SK-N-SH (cell line): ENCODE data around the gene EPB41L1. TPM values are rescaled to one million over a fixed set of nuclear protein-coding genes. Genes with fewer than 3 reads are reported as not detected.

Source experiments
- CTCF ChIA-PET: fragments of 300-600, 350-600 bp; formaldehyde crosslinking; extraction: SDS; loops from one replicate; lab custom pipeline; 2021; lab: Yijun Ruan, JAX
- POLR2A ChIA-PET: fragments of 350-600 bp; sonication (Branson Sonifier 250); formaldehyde crosslinking; extraction: SDS; loops from one replicate; lab custom pipeline; 2020; ENCODE audit warnings: antibody characterized with exemption, inconsistent platforms; lab: Yijun Ruan, JAX
- DNase-seq: peaks from one replicate; pipeline ENCODE4 v3.0.0; 2012
- H2AFZ ChIP-seq: fragments of 200-600 bp; sonication (generic); 2 replicates; pipeline ENCODE4 v1.8.1; 2016; ENCODE audit warnings: antibody characterized with exemption, mild to moderate bottlenecking, low read depth
- H3F3A ChIP-seq: fragments of 200-600 bp; sonication (generic); replicated peaks from 2 replicates; pipeline ENCODE3; 2016; ENCODE audit warnings: antibody characterized with exemption, mild to moderate bottlenecking; ENCODE audit not compliant: insufficient read depth
- H3K27ac ChIP-seq, 2 experiments: fragments of 200-500 bp in 1 of 2; fragments of 200-600 bp in 1 of 2; sonication (Bioruptor generic) in 1 of 2; sonication (generic), shearing (Covaris generic) in 1 of 2; 2 replicates each; pipeline versions ENCODE4 v1.5.1 to v1.6.1; 2014 to 2016; ENCODE audit warnings: low read depth in 2 of 2, inconsistent platforms in 1 of 2, low read length in 1 of 2, mild to moderate bottlenecking in 1 of 2, mixed read lengths in 1 of 2
- H3K27me3 ChIP-seq: fragments of 200-600 bp; sonication (generic), shearing (Covaris generic); 2 replicates; pipeline ENCODE4 v1.6.1; 2016; ENCODE audit warnings: mixed run types; ENCODE audit not compliant: insufficient read depth
- H3K36me3 ChIP-seq, 2 experiments: fragments of 200-500 bp in 1 of 2; fragments of 200-600 bp in 1 of 2; sonication (Bioruptor generic) in 1 of 2; sonication (generic) in 1 of 2; replicated peaks in 1 of 2; 2 replicates each; pipeline versions ENCODE3 to v1.5.1; 2014 to 2016; ENCODE audit warnings: low read length in 1 of 2, mild to moderate bottlenecking in 1 of 2; ENCODE audit not compliant: insufficient read depth in 2 of 2, control insufficient read depth in 1 of 2
- H3K4me1 ChIP-seq, 2 experiments: fragments of 200-500 bp in 1 of 2; fragments of 200-600 bp in 1 of 2; sonication (Bioruptor generic) in 1 of 2; sonication (generic), shearing (Covaris generic) in 1 of 2; 2 replicates each; pipeline versions ENCODE4 v1.5.1 to v1.6.1; 2014 to 2016; ENCODE audit warnings: low read depth in 1 of 2, low read length in 1 of 2, mixed run types in 1 of 2; ENCODE audit not compliant: insufficient read depth in 2 of 2, control insufficient read depth in 1 of 2
- H3K4me2 ChIP-seq: fragments of 200-600 bp; sonication (generic), shearing (Covaris generic); 2 replicates; pipeline ENCODE4 v1.6.1; 2017; ENCODE audit warnings: mixed run types
- H3K4me3 ChIP-seq, 2 experiments: fragments of 200-500 bp in 1 of 2; fragments of 200-600 bp in 1 of 2; sonication (Bioruptor generic) in 1 of 2; sonication (generic), shearing (Covaris generic) in 1 of 2; 2 replicates each; pipeline versions ENCODE4 v1.5.1 to v1.8.1; 2014 to 2016; ENCODE audit warnings: low read depth in 2 of 2, inconsistent platforms in 1 of 2, low read length in 1 of 2, mild to moderate bottlenecking in 1 of 2, mixed read lengths in 1 of 2, moderate library complexity in 1 of 2
- H3K79me2 ChIP-seq: fragments of 200-600 bp; sonication (generic); 2 replicates; pipeline ENCODE4 v1.8.1; 2017; ENCODE audit warnings: mild to moderate bottlenecking; ENCODE audit not compliant: insufficient read depth
- H3K9ac ChIP-seq: fragments of 200-600 bp; sonication (generic); 2 replicates; pipeline ENCODE4 v1.6.1; 2017; ENCODE audit warnings: mixed run types
- H3K9me2 ChIP-seq: fragments of 200-600 bp; sonication (generic); 2 replicates; pipeline ENCODE4 v1.6.1; 2017; ENCODE audit warnings: mixed run types
- H3K9me3 ChIP-seq: fragments of 200-600 bp; sonication (generic); 2 replicates; pipeline ENCODE4 v1.6.1; 2017; ENCODE audit warnings: mixed run types, mild to moderate bottlenecking, moderate library complexity
- H4K20me1 ChIP-seq: fragments of 200-600 bp; sonication (generic); 2 replicates; pipeline ENCODE4 v1.6.1; 2017; ENCODE audit warnings: mild to moderate bottlenecking, mixed run types; ENCODE audit not compliant: insufficient read depth
- EP300 ChIP-seq, 2 experiments: IDR thresholded peaks; 2 replicates each; pipeline versions ENCODE4 v1.4.0 to v1.6.1; 2012; ENCODE audit warnings: borderline replicate concordance in 1 of 2, low read depth in 1 of 2, low read length in 1 of 2
- FOSL2 ChIP-seq: IDR thresholded peaks from 2 replicates; pipeline ENCODE4 v1.4.0; 2012; ENCODE audit warnings: low read depth, mild to moderate bottlenecking, moderate library complexity, borderline replicate concordance
- GATA2 ChIP-seq: sonication (generic); formaldehyde crosslinking; IDR thresholded peaks from 2 replicates; pipeline ENCODE4 v1.5.0; 2020; ENCODE audit warnings: mild to moderate bottlenecking, missing genetic modification reagents
- IRF3 ChIP-seq: fragments of 150-350 bp; IDR thresholded peaks from 2 replicates; pipeline ENCODE4 v1.6.1; 2016; ENCODE audit warnings: mild to moderate bottlenecking, low read depth, low read length
- MXI1 ChIP-seq: IDR thresholded peaks from 2 replicates; pipeline ENCODE4 v1.6.1; 2012; ENCODE audit warnings: mild to moderate bottlenecking, low read depth, low read length, improper control_type of control experiment
- NRF1 ChIP-seq: IDR thresholded peaks from 2 replicates; pipeline ENCODE4 v1.6.1; 2012; ENCODE audit warnings: low read depth, mild to moderate bottlenecking, low read length
- PBX3 ChIP-seq: IDR thresholded peaks from 2 replicates; pipeline ENCODE4; 2012
- RFX5 ChIP-seq: IDR thresholded peaks from 2 replicates; pipeline ENCODE4 v1.6.1; 2012; ENCODE audit warnings: mild to moderate bottlenecking, improper control_type of control experiment, low read length
- SIN3A ChIP-seq: IDR thresholded peaks from 2 replicates; pipeline ENCODE4 v1.6.1; 2012; ENCODE audit warnings: low read depth, mild to moderate bottlenecking, low read length, moderate library complexity, borderline replicate concordance
- SMC3 ChIP-seq: IDR thresholded peaks from 2 replicates; pipeline ENCODE4 v1.6.1; 2012; ENCODE audit warnings: low read depth, low read length, improper control_type of control experiment
- USF2 ChIP-seq: fragments of 150-350 bp; IDR thresholded peaks from 2 replicates; pipeline ENCODE4 v1.6.1; 2017; ENCODE audit warnings: antibody characterized with exemption, low read length, low read depth, borderline replicate concordance
- WGBS: methylation state at CpG from one replicate; pipeline ENCODE4 v1.1.6; 2017; ENCODE audit warnings: low lambda C conversion rate; 5-methylcytosine and 5-hydroxymethylcytosine counted together
- polyA plus RNA-seq, 3 experiments: library from polyadenylated mRNA; depleted of rRNA; stranded (reverse); fragments of >200 nt; gene quantifications; 2 replicates each; pipeline ENCODE4 v1.2.3, GENCODE V29; 2012

The EPB41L1 gene
- polyA plus RNA-seq, 1 of the 3 experiments (the other 2 are of a cell fraction): 26.1 TPM

DNA sequence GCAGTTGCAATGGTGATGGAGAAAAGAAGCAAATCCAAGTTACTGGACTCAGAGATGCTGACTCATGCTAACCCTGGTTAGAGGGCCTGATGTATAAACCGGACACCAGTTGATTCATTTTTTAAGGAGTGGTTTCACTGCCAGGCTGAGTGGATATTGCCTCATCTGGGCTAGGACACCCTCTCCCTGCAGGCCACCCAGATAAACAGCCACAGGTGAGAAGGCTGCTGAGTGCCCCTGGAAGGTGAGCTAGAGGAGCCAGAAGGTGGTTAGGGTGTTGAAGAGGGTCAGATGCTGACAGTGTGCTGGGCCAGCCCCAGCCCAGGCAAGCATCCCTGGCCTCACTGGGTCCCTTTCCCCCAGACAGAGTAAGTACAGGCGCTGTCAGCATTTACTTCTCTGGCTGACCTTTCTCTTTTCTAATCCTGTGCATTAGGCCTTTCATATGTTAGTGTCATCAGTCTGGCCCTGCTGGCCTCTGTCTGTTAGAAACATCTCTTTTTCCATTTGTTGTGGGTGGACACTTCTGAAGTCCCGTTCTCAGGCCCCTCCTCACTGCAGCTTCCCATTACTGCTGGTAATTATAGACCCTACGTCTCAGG lies 13.5 kb downstream of the EPB41L1 start:
- POLR2A ChIA-PET: interaction anchor here (0.8 kb wide), 1 partner anchor 42 kb away, joined by 3 read pairs; no protein-coding TSS in a partner anchor
- H3K36me3 ChIP-seq: no peaks in the 10 kb centered on the region
- H3K4me3 ChIP-seq: no peak overlapping the region
- no peaks in the 10 kb centered on the region for H3K9me3 ChIP-seq
- H3F3A ChIP-seq: peaks cover 4% of the 10 kb centered on the region
- 0 out of 2 replicates have a peak overlapping the region, but pooled peaks have one; percentile 6 for H3K4me2 ChIP-seq
- no peaks in the 10 kb centered on the region for H4K20me1 ChIP-seq
- H3K27me3 ChIP-seq: no peaks in the 10 kb centered on the region
- CTCF ChIA-PET: interaction anchor here (2.3 to 3.6 kb wide), 4 partner anchors 11 to 35 kb away, joined by 9 to 16 read pairs (median 14); no protein-coding TSS in a partner anchor
- no peak overlapping the region; the same call in 1 of the 2 replicates for H2AFZ ChIP-seq
- 65% methylated on average over 4 of the region's 4 CpGs for WGBS
- no peaks in the 10 kb centered on the region; the same call in 1 of the 2 replicates for H3K79me2 ChIP-seq
- no peak overlapping the region for H3K9ac ChIP-seq
- peaks cover 6 to 8% of the 10 kb centered on the region in 2 experiments; a peak in 3 of 4 replicates for H3K4me1 ChIP-seq
- DNase-seq: no peak
- H3K27ac ChIP-seq: peak overlapping the region; percentile 11 to 44; a peak in 2 of 4 replicates
- TF ChIP-seq FOSL2: peak; percentile 67
- TF ChIP-seq USF2: no peak
- TF ChIP-seq PBX3: peak; percentile 25; the same call in 1 of the 2 replicates
- TF ChIP-seq IRF3: no peak
- TF ChIP-seq MXI1: no peak
- no peak for TF ChIP-seq RFX5
- no peak for TF ChIP-seq NRF1
- no peaks in the 10 kb centered on the region for H3K9me2 ChIP-seq

DNA sequence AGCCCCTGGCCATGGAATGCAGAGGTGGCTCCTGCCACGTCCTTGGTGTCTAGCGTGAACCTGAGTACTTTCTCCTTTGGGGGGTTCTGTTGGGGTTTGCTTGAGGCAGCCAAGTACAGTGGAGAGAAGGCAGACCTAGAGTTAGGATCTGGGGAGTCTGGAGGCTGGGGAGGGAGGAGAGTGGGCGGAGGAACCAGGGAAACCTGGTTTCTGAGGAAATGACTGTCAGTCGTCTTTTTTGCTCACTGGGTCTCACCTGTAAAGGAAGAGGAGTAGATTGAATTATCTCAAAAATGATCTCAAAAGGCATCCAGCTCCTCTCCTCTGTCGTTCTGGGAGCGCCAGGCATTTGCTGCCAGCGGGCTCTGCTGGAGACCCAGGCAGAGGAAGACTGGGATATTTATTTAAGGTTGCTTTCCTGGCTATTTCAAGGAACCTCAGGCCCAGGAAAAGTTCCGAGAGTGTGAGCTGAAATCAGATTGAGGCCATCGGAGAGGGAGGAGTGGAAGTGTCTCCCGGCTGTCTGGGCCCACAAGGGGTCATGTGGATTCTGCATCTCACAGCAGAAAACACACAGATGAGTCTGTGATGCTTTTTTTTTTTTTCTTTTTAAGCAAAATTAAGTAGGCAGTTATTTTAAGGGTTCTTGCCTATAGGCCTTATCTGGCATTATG lies 16.1 kb downstream of the EPB41L1 start:
- WGBS: 90% methylated on average over 10 of the region's 10 CpGs
- TF ChIP-seq SMC3: no peak
- no peak for TF ChIP-seq SIN3A
- no peak for TF ChIP-seq GATA2 (CRISPR knock-in tag)
- TF ChIP-seq EP300 (IDR thresholded peaks at IDR 0.05; ENCODE audit: borderline replicate concordance in 1 of 2, low read depth in 1 of 2, low read length in 1 of 2): no peak
- no peak for TF ChIP-seq RFX5
- H3K4me1 ChIP-seq: peaks cover 8 to 23% of the 10 kb centered on the region in 2 experiments; a peak in 3 of 4 replicates
- no peaks in the 10 kb centered on the region for H3K9me2 ChIP-seq
- H3K27ac ChIP-seq: no peak overlapping the region
- H4K20me1 ChIP-seq: 0 out of 2 replicates have a peak, but pooled peaks cover 4% of the 10 kb centered on the region
- no peaks in the 10 kb centered on the region; the same call in 1 of the 2 replicates for H3K79me2 ChIP-seq
- no peaks in the 10 kb centered on the region for H3K9me3 ChIP-seq
- H3K4me3 ChIP-seq: no peak overlapping the region
- no peak overlapping the region for H3K9ac ChIP-seq
- H3K36me3 ChIP-seq: peaks cover 0 to 3% of the 10 kb centered on the region in 2 experiments
- POLR2A ChIA-PET: no interaction called here
- H3K4me2 ChIP-seq: no peak overlapping the region
- no peak for DNase-seq
- peaks cover 4% of the 10 kb centered on the region for H3F3A ChIP-seq
- no peaks in the 10 kb centered on the region for H3K27me3 ChIP-seq
- H2AFZ ChIP-seq: no peak overlapping the region
- CTCF ChIA-PET: interaction anchor here (0.7 to 1.9 kb wide), 3 partner anchors 13 to 32 kb away, joined by 3 to 6 read pairs (median 5); no protein-coding TSS in a partner anchor
